HEK293 (cell line): ENCODE results near the gene PXMP2.

ENCODE experiments used
- CTCF ChIA-PET: fragments of 350-600 bp; formaldehyde crosslinking; extraction: SDS; loops from one replicate; lab custom pipeline; 2021; ENCODE audit warnings: antibody characterized with exemption; lab: Yijun Ruan, JAX
- POLR2A ChIA-PET: fragments of 300-600 bp; formaldehyde crosslinking; extraction: SDS; loops from one replicate; lab custom pipeline; 2020; ENCODE audit warnings: antibody characterized with exemption, inconsistent platforms; lab: Yijun Ruan, JAX
- H3K27ac ChIP-seq: fragments of 200-500 bp; sonication (Bioruptor generic); 2 replicates; pipeline ENCODE4 v1.5.1; 2014; ENCODE audit warnings: low read depth, low read length, control low read depth, inconsistent platforms; ENCODE audit errors: extremely low read depth
- H3K36me3 ChIP-seq, 2 experiments: fragments of 200-500 bp in 1 of 2; sonication (Bioruptor generic) in 1 of 2; 1 replicate in 1 of 2; 2 replicates in 1 of 2; pipeline ENCODE4 v1.5.1; 2014 to 2017; ENCODE audit warnings: inconsistent platforms in 2 of 2, low read length in 2 of 2; ENCODE audit not compliant: control insufficient read depth in 2 of 2, insufficient read depth in 1 of 2
- H3K4me1 ChIP-seq: fragments of 200-500 bp; sonication (Bioruptor generic); 2 replicates; pipeline ENCODE4 v1.5.1; 2014; ENCODE audit warnings: mild to moderate bottlenecking, low read length, inconsistent platforms; ENCODE audit not compliant: control insufficient read depth, insufficient read depth
- H3K4me3 ChIP-seq: 2 replicates; pipeline ENCODE4 v1.5.1; 2011; ENCODE audit warnings: low read depth, mild to moderate bottlenecking, control low read depth, low read length, moderate library complexity
- H3K9me3 ChIP-seq: fragments of 200-500 bp; sonication (Bioruptor generic); 2 replicates; pipeline ENCODE4 v1.5.1; 2014; ENCODE audit warnings: low read depth, low read length, inconsistent platforms; ENCODE audit not compliant: control insufficient read depth, insufficient read depth
- BCL11B ChIP-seq: fragments of 450-650 bp; formaldehyde crosslinking; IDR thresholded peaks from 2 replicates; pipeline ENCODE4 v1.5.1; 2016; ENCODE audit warnings: low read depth, missing biosample characterization, missing genetic modification characterization
- GLI2 ChIP-seq: fragments of 450-650 bp; formaldehyde crosslinking; IDR thresholded peaks from 2 replicates; pipeline ENCODE4; 2017; ENCODE audit warnings: missing biosample characterization, missing genetic modification characterization, low read depth, borderline replicate concordance
- GLIS1 ChIP-seq: fragments of 450-650 bp; formaldehyde crosslinking; IDR thresholded peaks from 2 replicates; pipeline ENCODE4 v1.5.1; 2016; ENCODE audit warnings: missing biosample characterization, missing genetic modification characterization
- GLIS2 ChIP-seq: fragments of 450-650 bp; formaldehyde crosslinking; IDR thresholded peaks from 2 replicates; pipeline ENCODE4 v1.5.1; 2016; ENCODE audit warnings: missing biosample characterization, missing genetic modification characterization
- KLF1 ChIP-seq: fragments of 450-650 bp; formaldehyde crosslinking; IDR thresholded peaks from 2 replicates; pipeline ENCODE4 v1.5.1; 2016; ENCODE audit warnings: missing biosample characterization, missing genetic modification characterization
- KLF10 ChIP-seq: fragments of 450-650 bp; IDR thresholded peaks from 2 replicates; pipeline ENCODE4 v1.5.1; 2018; ENCODE audit warnings: missing biosample characterization, mild to moderate bottlenecking, missing genetic modification characterization
- RBAK ChIP-seq: fragments of 450-650 bp; formaldehyde crosslinking; IDR thresholded peaks from 2 replicates; pipeline ENCODE4 v1.5.1; 2016; ENCODE audit warnings: missing biosample characterization, missing genetic modification characterization
- SALL2 ChIP-seq: fragments of 450-650 bp; formaldehyde crosslinking; IDR thresholded peaks from 2 replicates; pipeline ENCODE4 v1.5.0; 2017; ENCODE audit warnings: missing biosample characterization, mild to moderate bottlenecking, missing genetic modification characterization, borderline replicate concordance
- SETDB1 ChIP-seq: IDR thresholded peaks from one replicate; pipeline ENCODE4 v1.6.1; 2017; ENCODE audit warnings: mild to moderate bottlenecking, low read length, moderate library complexity, mixed read lengths; ENCODE audit not compliant: insufficient read length
- ZBTB1 ChIP-seq: fragments of 450-650 bp; formaldehyde crosslinking; IDR thresholded peaks from 2 replicates; pipeline ENCODE4 v1.5.1; 2016; ENCODE audit warnings: missing biosample characterization, missing genetic modification characterization
- ZBTB17 ChIP-seq: fragments of 450-650 bp; formaldehyde crosslinking; IDR thresholded peaks from 2 replicates; pipeline ENCODE4 v1.5.1; 2016; ENCODE audit warnings: missing biosample characterization, missing genetic modification characterization
- ZFHX2 ChIP-seq: fragments of 450-650 bp; formaldehyde crosslinking; conservative IDR thresholded peaks from 2 replicates; pipeline ENCODE4 v1.5.1; 2016; ENCODE audit warnings: missing biosample characterization, missing genetic modification characterization
- ZNF112 ChIP-seq: fragments of 450-650 bp; formaldehyde crosslinking; IDR thresholded peaks from 2 replicates; pipeline ENCODE4 v1.5.0; 2017; ENCODE audit warnings: missing biosample characterization, missing genetic modification characterization
- ZNF121 ChIP-seq: fragments of 450-650 bp; formaldehyde crosslinking; IDR thresholded peaks from 2 replicates; pipeline ENCODE4 v1.5.1; 2016; ENCODE audit warnings: missing biosample characterization, missing genetic modification characterization
- ZNF19 ChIP-seq: fragments of 450-650 bp; formaldehyde crosslinking; IDR thresholded peaks from 2 replicates; pipeline ENCODE4; 2016; ENCODE audit warnings: missing biosample characterization, missing genetic modification characterization, low read depth
- ZNF37A ChIP-seq: fragments of 450-650 bp; IDR thresholded peaks from 2 replicates; pipeline ENCODE4 v1.5.1; 2018; ENCODE audit warnings: missing biosample characterization, missing genetic modification characterization
- ZNF501 ChIP-seq: fragments of 450-650 bp; formaldehyde crosslinking; IDR thresholded peaks from 2 replicates; pipeline ENCODE4 v1.5.1; 2016; ENCODE audit warnings: missing biosample characterization, missing genetic modification characterization
- ZNF544 ChIP-seq: fragments of 450-650 bp; formaldehyde crosslinking; IDR thresholded peaks from 2 replicates; pipeline ENCODE4 v1.5.0; 2017; ENCODE audit warnings: missing biosample characterization, missing genetic modification characterization
- ZNF548 ChIP-seq: fragments of 450-650 bp; formaldehyde crosslinking; IDR thresholded peaks from 2 replicates; pipeline ENCODE4 v1.5.1; 2016; ENCODE audit warnings: missing biosample characterization, missing genetic modification characterization
- ZNF558 ChIP-seq: fragments of 450-650 bp; formaldehyde crosslinking; IDR thresholded peaks from 2 replicates; pipeline ENCODE4 v1.5.1; 2016; ENCODE audit warnings: missing biosample characterization, missing genetic modification characterization
- ZNF561 ChIP-seq: fragments of 450-650 bp; IDR thresholded peaks from 2 replicates; pipeline ENCODE4 v1.5.1; 2018; ENCODE audit warnings: missing biosample characterization, missing genetic modification characterization, borderline replicate concordance
- ZNF645 ChIP-seq: fragments of 450-650 bp; formaldehyde crosslinking; IDR thresholded peaks from 2 replicates; pipeline ENCODE4; 2016; ENCODE audit warnings: missing biosample characterization, missing genetic modification characterization
- ZNF791 ChIP-seq: fragments of 450-650 bp; formaldehyde crosslinking; IDR thresholded peaks from 2 replicates; pipeline ENCODE4 v1.5.1; 2016; ENCODE audit warnings: missing biosample characterization, missing genetic modification characterization
- ZNF830 ChIP-seq: fragments of 450-650 bp; IDR thresholded peaks from 2 replicates; pipeline ENCODE4 v1.5.0; 2018; ENCODE audit warnings: missing biosample characterization, missing genetic modification characterization, low read depth, mild to moderate bottlenecking, moderate library complexity
- ZSCAN4 ChIP-seq: fragments of 450-650 bp; formaldehyde crosslinking; IDR thresholded peaks from 2 replicates; pipeline ENCODE4 v1.5.1; 2017; ENCODE audit warnings: missing biosample characterization, missing genetic modification characterization

Gene PXMP2

GRCh38 chr12:132728502-132728901 lies 41.1 kb downstream of the PXMP2 start:
- Histone ChIP-seq H3K9me3 (no peaks in the 10 kb centered on the region), H3K4me3 (no peak overlapping the region), H3K27ac (no peak overlapping the region), H3K36me3 (peaks cover 33 to 96% of the 10 kb centered on the region in 2 experiments), H3K4me1 (no peaks in the 10 kb centered on the region)
- TF ChIP-seq ZNF544 (tag by site-specific recombination) (no peak), SALL2 (tag by site-specific recombination) (no peak), SETDB1 (no peak), ZBTB1 (no peak)
- ChIA-PET CTCF (no interaction called here), POLR2A (no interaction called here)

- TF ChIP-seq ZNF561 (tag by site-specific recombination), result 0 out of 2 replicates have a peak, but pooled peaks have one; percentile 35
- no peak for TF ChIP-seq BCL11B (tag by site-specific recombination)
Measured at GRCh38 chr12:132729541-132730320, 42.3 kb downstream of the PXMP2 start.

GRCh38 chr12:132730353-132730752 lies 43.0 kb downstream of the PXMP2 start:
- H3K9me3 ChIP-seq, result no peaks in the 10 kb centered on the region
- no peak overlapping the region for H3K4me3 ChIP-seq
- H3K27ac ChIP-seq, result no peak overlapping the region
- H3K4me1 ChIP-seq, result no peaks in the 10 kb centered on the region
- peak; percentile 58 for TF ChIP-seq GLIS1
- 0 out of 2 replicates have a peak, but pooled peaks have one; percentile 38 for TF ChIP-seq GLIS2 (tag by site-specific recombination)
- TF ChIP-seq ZNF121 (tag by site-specific recombination), result 0 out of 2 replicates have a peak, but pooled peaks have one; percentile 16
- no peak for TF ChIP-seq KLF10
- POLR2A ChIA-PET, result no interaction called here
- CTCF ChIA-PET, result interaction anchor here (0.6 to 0.8 kb wide), 2 partner anchors 9 to 12 kb away, joined by 4 to 6 read pairs; no protein-coding TSS in a partner anchor
- peaks cover 35 to 96% of the 10 kb centered on the region in 2 experiments for H3K36me3 ChIP-seq

More at GRCh38 chr12:132729541-132730320, 42.3 kb downstream of the PXMP2 start:
- Histone ChIP-seq H3K4me1 (no peaks in the 10 kb centered on the region), H3K9me3 (no peaks in the 10 kb centered on the region), H3K4me3 (no peak overlapping the region), H3K36me3 (peaks cover 35 to 96% of the 10 kb centered on the region in 2 experiments), H3K27ac (no peak overlapping the region)
- ChIA-PET POLR2A (interaction anchor here (0.6 kb wide), 1 partner anchor 12 kb away, joined by 6 read pairs; no protein-coding TSS in a partner anchor), CTCF (interaction anchor here (0.6 to 0.8 kb wide), 2 partner anchors 10 to 13 kb away, joined by 4 to 6 read pairs; no protein-coding TSS in a partner anchor)

GRCh38 chr12:132731574-132731973 lies 44.2 kb downstream of the PXMP2 start:
- peaks cover 34 to 96% of the 10 kb centered on the region in 2 experiments for H3K36me3 ChIP-seq
- CTCF ChIA-PET, result no interaction called here

GRCh38 chr12:132734206-132734605 lies 46.8 kb downstream of the PXMP2 start:
- TF ChIP-seq ZNF645 (no peak), ZNF791 (tag by site-specific recombination) (no peak), ZNF37A (tag by site-specific recombination) (no peak), ZNF548 (tag by site-specific recombination) (no peak), ZFHX2 (tag by site-specific recombination) (no peak), ZBTB17 (tag by site-specific recombination) (no peak), ZSCAN4 (no peak), ZNF501 (tag by site-specific recombination) (no peak), ZNF544 (tag by site-specific recombination) (no peak), RBAK (tag by site-specific recombination) (no peak), ZNF19 (tag by site-specific recombination) (no peak)
- TF ChIP-seq, all 188 proteins: peak for 0
- ChIA-PET CTCF (no interaction called here), POLR2A (no interaction called here)
- Histone ChIP-seq H3K4me1 (no peaks in the 10 kb centered on the region), H3K27ac (no peak overlapping the region), H3K36me3 (peaks cover 46 to 96% of the 10 kb centered on the region in 2 experiments), H3K4me3 (no peak overlapping the region), H3K9me3 (no peaks in the 10 kb centered on the region)

More at GRCh38 chr12:132731574-132731973, 44.2 kb downstream of the PXMP2 start:
- Histone ChIP-seq H3K4me1 (no peaks in the 10 kb centered on the region), H3K27ac (no peak overlapping the region), H3K9me3 (no peaks in the 10 kb centered on the region), H3K4me3 (no peak overlapping the region)
- POLR2A ChIA-PET, result no interaction called here
- no peak for TF ChIP-seq GLI2 (tag by site-specific recombination)
- TF ChIP-seq ZNF558 (tag by site-specific recombination), result peak; percentile 79
- TF ChIP-seq GLIS2 (tag by site-specific recombination), result no peak
- no peak for TF ChIP-seq ZNF830 (tag by site-specific recombination)
- TF ChIP-seq KLF1, result 0 out of 2 replicates have a peak, but pooled peaks have one; percentile 23
- no peak for TF ChIP-seq ZNF112 (tag by site-specific recombination)
